GM23338 (cell line): ENCODE measurements around the gene GRAMD2B. TPM values are rescaled to one million over a fixed set of nuclear protein-coding genes. Genes with fewer than 3 reads are reported as not detected.
"Not testable (repeated sequence)": the region's sequence is repeated elsewhere in the genome, so short reads cannot be mapped to it uniquely, and the experiment has no call there.

ENCODE experiments used
- ATAC-seq: fragments of 200-7000 bp; cut with Tn5 transposase; 3 replicates; pipeline ENCODE4 v1.9.1; 2020
- DNase-seq: peaks from one replicate; pipeline ENCODE4 v3.0.0-alpha.2; 2015; ENCODE audit warnings: low spot score
- H2AFZ ChIP-seq: fragments of 200-600 bp; sonication (generic); 2 replicates; pipeline ENCODE4 v1.8.0; 2016; ENCODE audit warnings: antibody characterized with exemption, mild to moderate bottlenecking, moderate library complexity
- H3F3A ChIP-seq: fragments of 200-600 bp; sonication (generic); replicated peaks from 2 replicates; pipeline ENCODE4 v1.8.0; 2017; ENCODE audit warnings: antibody characterized with exemption, mixed run types, low read depth
- H3K27ac ChIP-seq: fragments of 200-600 bp; sonication (generic); 2 replicates; pipeline ENCODE4 v1.6.1; 2016; ENCODE audit warnings: low read depth
- H3K27me3 ChIP-seq: fragments of 200-600 bp; sonication (generic); 2 replicates; pipeline ENCODE4 v1.8.0; 2016; ENCODE audit warnings: mild to moderate bottlenecking, mixed run types, moderate library complexity; ENCODE audit not compliant: insufficient read depth
- H3K36me3 ChIP-seq: fragments of 200-600 bp; sonication (generic); 2 replicates; pipeline ENCODE4 v1.8.0; 2016; ENCODE audit warnings: mild to moderate bottlenecking; ENCODE audit not compliant: insufficient read depth
- H3K4me1 ChIP-seq: fragments of 200-600 bp; sonication (generic); 2 replicates; pipeline ENCODE4 v1.8.0; 2016; ENCODE audit warnings: mild to moderate bottlenecking, moderate library complexity; ENCODE audit not compliant: insufficient read depth
- H3K4me2 ChIP-seq: fragments of 200-600 bp; sonication (generic); 2 replicates; pipeline ENCODE4 v1.7.1; 2017; ENCODE audit warnings: mixed run types
- H3K4me3 ChIP-seq: fragments of 200-600 bp; sonication (generic); 2 replicates; pipeline ENCODE4 v1.6.1; 2016; ENCODE audit warnings: mixed run types
- H3K79me2 ChIP-seq: fragments of 200-600 bp; sonication (generic); replicated peaks from 2 replicates; pipeline ENCODE4 v1.8.0; 2017; ENCODE audit warnings: mild to moderate bottlenecking; ENCODE audit not compliant: insufficient read depth
- H3K9me2 ChIP-seq: fragments of 200-600 bp; sonication (generic); 2 replicates; pipeline ENCODE4 v1.8.0; 2017; ENCODE audit not compliant: insufficient read depth
- H4K20me1 ChIP-seq: fragments of 200-600 bp; sonication (generic); replicated peaks from 2 replicates; pipeline ENCODE4 v1.8.0; 2017; ENCODE audit warnings: mild to moderate bottlenecking; ENCODE audit not compliant: insufficient read depth
- H3K27ac Mint-ChIP-seq: 2 replicates; pipeline ENCODE4 v1.8.0; 2020; ENCODE audit warnings: inconsistent platforms, mild to moderate bottlenecking, moderate library complexity, mixed read lengths
- H3K27me3 Mint-ChIP-seq: 3 replicates; pipeline ENCODE4 v1.8.0; 2022; ENCODE audit warnings: low read depth, mild to moderate bottlenecking, moderate library complexity, mixed read lengths, inconsistent platforms; ENCODE audit not compliant: insufficient read depth, poor library complexity
- H3K36me3 Mint-ChIP-seq: 3 replicates; pipeline ENCODE4 v1.8.0; 2021; ENCODE audit warnings: low read depth, mild to moderate bottlenecking, inconsistent platforms, moderate library complexity, mixed read lengths
- H3K4me1 Mint-ChIP-seq: 3 replicates; pipeline ENCODE4 v1.8.0; 2020; ENCODE audit warnings: mild to moderate bottlenecking, inconsistent platforms, mixed read lengths
- H3K4me3 Mint-ChIP-seq: 3 replicates; pipeline ENCODE4 v1.8.0; 2021; ENCODE audit warnings: moderate library complexity, mild to moderate bottlenecking, inconsistent platforms, mixed read lengths
- H3K9me3 Mint-ChIP-seq: 3 replicates; pipeline ENCODE4 v1.8.0; 2020; ENCODE audit warnings: moderate library complexity, mild to moderate bottlenecking, inconsistent platforms, mixed read lengths
- CREB1 ChIP-seq: fragments of 250-450 bp; sonication (Bioruptor Pico); IDR thresholded peaks from 2 replicates; pipeline ENCODE4 v1.5.0; 2020; ENCODE audit warnings: low read depth, mild to moderate bottlenecking, moderate library complexity
- EZH2 ChIP-seq: fragments of 200-600 bp; sonication (generic); IDR thresholded peaks from one replicate; pipeline ENCODE4 v1.8.0; 2017; ENCODE audit warnings: antibody characterized with exemption, mild to moderate bottlenecking, low read depth; ENCODE audit not compliant: unreplicated experiment
- EZH2phosphoT487 ChIP-seq: fragments of 200-600 bp; sonication (generic); IDR thresholded peaks from one replicate; pipeline ENCODE4 v1.8.1; 2018; ENCODE audit warnings: antibody characterized with exemption; ENCODE audit not compliant: unreplicated experiment
- JUNB ChIP-seq: IDR thresholded peaks from one replicate; pipeline ENCODE4 v1.6.1; 2016; ENCODE audit warnings: antibody characterized with exemption; ENCODE audit not compliant: unreplicated experiment
- NANOG ChIP-seq: IDR thresholded peaks from 2 replicates; pipeline ENCODE4 v1.6.1; 2016; ENCODE audit warnings: antibody characterized with exemption, borderline replicate concordance
- POLR2AphosphoS5 ChIP-seq: IDR thresholded peaks from 2 replicates; pipeline ENCODE4 v1.6.1; 2016; ENCODE audit warnings: antibody characterized with exemption, low read depth
- ZNF114 ChIP-seq: fragments of 250-450 bp; sonication (Bioruptor Pico); IDR thresholded peaks from 2 replicates; pipeline ENCODE4 v1.5.0; 2020; ENCODE audit warnings: mild to moderate bottlenecking, moderate library complexity
- ZNF331 ChIP-seq: fragments of 250-450 bp; sonication (Bioruptor Pico); IDR thresholded peaks from 2 replicates; pipeline ENCODE4 v1.5.0; 2020; ENCODE audit warnings: low read depth, mild to moderate bottlenecking, moderate library complexity
- polyA plus RNA-seq: library from polyadenylated mRNA; unstranded; fragments of >200 nt; fragmentation: Nextera tagmentation; extraction: Ambion mirVana; gene quantifications from 2 replicates; pipeline ENCODE4 v1.2.1, GENCODE V29; 2016
- total RNA-seq: library from RNA; depleted of rRNA; stranded (reverse); fragments of >200 nt; shearing (Covaris generic); gene quantifications from 2 replicates; pipeline ENCODE4 v1.2.3, GENCODE V29; 2014
- TF ChIP-seq, protein P1 (sequence below): fragments of 250-450 bp; sonication (Bioruptor Pico); IDR thresholded peaks from 2 replicates; pipeline ENCODE4 v1.5.0; 2020; ENCODE audit warnings: mild to moderate bottlenecking, moderate library complexity
- TF ChIP-seq, protein P2 (sequence below): IDR thresholded peaks from one replicate; pipeline ENCODE4 v1.6.1; 2018; ENCODE audit warnings: antibody characterized with exemption; ENCODE audit not compliant: unreplicated experiment
- TF ChIP-seq, protein P3 (sequence below): IDR thresholded peaks from 2 replicates; pipeline ENCODE4 v1.6.1; 2016; ENCODE audit warnings: antibody characterized with exemption

GRAMD2B gene
- total and polyA plus RNA-seq, 2 experiments from 2014 or later: 9.7 to 16.9 TPM

- TF ChIP-seq, protein P1, sequence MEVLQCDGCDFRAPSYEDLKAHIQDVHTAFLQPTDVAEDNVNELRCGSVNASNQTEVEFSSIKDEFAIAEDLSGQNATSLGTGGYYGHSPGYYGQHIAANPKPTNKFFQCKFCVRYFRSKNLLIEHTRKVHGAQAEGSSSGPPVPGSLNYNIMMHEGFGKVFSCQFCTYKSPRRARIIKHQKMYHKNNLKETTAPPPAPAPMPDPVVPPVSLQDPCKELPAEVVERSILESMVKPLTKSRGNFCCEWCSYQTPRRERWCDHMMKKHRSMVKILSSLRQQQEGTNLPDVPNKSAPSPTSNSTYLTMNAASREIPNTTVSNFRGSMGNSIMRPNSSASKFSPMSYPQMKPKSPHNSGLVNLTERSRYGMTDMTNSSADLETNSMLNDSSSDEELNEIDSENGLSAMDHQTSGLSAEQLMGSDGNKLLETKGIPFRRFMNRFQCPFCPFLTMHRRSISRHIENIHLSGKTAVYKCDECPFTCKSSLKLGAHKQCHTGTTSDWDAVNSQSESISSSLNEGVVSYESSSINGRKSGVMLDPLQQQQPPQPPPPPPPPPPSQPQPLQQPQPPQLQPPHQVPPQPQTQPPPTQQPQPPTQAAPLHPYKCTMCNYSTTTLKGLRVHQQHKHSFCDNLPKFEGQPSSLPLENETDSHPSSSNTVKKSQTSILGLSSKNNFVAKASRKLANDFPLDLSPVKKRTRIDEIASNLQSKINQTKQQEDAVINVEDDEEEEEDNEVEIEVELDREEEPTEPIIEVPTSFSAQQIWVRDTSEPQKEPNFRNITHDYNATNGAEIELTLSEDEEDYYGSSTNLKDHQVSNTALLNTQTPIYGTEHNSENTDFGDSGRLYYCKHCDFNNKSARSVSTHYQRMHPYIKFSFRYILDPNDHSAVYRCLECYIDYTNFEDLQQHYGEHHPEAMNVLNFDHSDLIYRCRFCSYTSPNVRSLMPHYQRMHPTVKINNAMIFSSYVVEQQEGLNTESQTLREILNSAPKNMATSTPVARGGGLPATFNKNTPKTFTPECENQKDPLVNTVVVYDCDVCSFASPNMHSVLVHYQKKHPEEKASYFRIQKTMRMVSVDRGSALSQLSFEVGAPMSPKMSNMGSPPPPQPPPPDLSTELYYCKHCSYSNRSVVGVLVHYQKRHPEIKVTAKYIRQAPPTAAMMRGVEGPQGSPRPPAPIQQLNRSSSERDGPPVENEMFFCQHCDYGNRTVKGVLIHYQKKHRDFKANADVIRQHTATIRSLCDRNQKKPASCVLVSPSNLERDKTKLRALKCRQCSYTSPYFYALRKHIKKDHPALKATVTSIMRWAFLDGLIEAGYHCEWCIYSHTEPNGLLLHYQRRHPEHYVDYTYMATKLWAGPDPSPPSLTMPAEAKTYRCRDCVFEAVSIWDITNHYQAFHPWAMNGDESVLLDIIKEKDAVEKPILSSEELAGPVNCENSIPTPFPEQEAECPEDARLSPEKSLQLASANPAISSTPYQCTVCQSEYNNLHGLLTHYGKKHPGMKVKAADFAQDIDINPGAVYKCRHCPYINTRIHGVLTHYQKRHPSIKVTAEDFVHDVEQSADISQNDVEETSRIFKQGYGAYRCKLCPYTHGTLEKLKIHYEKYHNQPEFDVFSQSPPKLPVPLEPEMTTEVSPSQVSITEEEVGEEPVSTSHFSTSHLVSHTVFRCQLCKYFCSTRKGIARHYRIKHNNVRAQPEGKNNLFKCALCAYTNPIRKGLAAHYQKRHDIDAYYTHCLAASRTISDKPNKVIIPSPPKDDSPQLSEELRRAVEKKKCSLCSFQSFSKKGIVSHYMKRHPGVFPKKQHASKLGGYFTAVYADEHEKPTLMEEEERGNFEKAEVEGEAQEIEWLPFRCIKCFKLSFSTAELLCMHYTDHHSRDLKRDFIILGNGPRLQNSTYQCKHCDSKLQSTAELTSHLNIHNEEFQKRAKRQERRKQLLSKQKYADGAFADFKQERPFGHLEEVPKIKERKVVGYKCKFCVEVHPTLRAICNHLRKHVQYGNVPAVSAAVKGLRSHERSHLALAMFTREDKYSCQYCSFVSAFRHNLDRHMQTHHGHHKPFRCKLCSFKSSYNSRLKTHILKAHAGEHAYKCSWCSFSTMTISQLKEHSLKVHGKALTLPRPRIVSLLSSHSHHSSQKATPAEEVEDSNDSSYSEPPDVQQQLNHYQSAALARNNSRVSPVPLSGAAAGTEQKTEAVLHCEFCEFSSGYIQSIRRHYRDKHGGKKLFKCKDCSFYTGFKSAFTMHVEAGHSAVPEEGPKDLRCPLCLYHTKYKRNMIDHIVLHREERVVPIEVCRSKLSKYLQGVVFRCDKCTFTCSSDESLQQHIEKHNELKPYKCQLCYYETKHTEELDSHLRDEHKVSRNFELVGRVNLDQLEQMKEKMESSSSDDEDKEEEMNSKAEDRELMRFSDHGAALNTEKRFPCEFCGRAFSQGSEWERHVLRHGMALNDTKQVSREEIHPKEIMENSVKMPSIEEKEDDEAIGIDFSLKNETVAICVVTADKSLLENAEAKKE (CRISPR knock-in tag): no peak
- TF ChIP-seq ZNF114 (CRISPR knock-in tag) (no peak), JUNB (no peak), CREB1 (CRISPR knock-in tag) (no peak), EZH2phosphoT487 (no peak), ZNF331 (no peak), NANOG (no peak), EZH2 (no peak), POLR2AphosphoS5 (no peak)
- TF ChIP-seq, protein P2, sequence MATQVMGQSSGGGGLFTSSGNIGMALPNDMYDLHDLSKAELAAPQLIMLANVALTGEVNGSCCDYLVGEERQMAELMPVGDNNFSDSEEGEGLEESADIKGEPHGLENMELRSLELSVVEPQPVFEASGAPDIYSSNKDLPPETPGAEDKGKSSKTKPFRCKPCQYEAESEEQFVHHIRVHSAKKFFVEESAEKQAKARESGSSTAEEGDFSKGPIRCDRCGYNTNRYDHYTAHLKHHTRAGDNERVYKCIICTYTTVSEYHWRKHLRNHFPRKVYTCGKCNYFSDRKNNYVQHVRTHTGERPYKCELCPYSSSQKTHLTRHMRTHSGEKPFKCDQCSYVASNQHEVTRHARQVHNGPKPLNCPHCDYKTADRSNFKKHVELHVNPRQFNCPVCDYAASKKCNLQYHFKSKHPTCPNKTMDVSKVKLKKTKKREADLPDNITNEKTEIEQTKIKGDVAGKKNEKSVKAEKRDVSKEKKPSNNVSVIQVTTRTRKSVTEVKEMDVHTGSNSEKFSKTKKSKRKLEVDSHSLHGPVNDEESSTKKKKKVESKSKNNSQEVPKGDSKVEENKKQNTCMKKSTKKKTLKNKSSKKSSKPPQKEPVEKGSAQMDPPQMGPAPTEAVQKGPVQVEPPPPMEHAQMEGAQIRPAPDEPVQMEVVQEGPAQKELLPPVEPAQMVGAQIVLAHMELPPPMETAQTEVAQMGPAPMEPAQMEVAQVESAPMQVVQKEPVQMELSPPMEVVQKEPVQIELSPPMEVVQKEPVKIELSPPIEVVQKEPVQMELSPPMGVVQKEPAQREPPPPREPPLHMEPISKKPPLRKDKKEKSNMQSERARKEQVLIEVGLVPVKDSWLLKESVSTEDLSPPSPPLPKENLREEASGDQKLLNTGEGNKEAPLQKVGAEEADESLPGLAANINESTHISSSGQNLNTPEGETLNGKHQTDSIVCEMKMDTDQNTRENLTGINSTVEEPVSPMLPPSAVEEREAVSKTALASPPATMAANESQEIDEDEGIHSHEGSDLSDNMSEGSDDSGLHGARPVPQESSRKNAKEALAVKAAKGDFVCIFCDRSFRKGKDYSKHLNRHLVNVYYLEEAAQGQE: no peak
- TF ChIP-seq, protein P3, sequence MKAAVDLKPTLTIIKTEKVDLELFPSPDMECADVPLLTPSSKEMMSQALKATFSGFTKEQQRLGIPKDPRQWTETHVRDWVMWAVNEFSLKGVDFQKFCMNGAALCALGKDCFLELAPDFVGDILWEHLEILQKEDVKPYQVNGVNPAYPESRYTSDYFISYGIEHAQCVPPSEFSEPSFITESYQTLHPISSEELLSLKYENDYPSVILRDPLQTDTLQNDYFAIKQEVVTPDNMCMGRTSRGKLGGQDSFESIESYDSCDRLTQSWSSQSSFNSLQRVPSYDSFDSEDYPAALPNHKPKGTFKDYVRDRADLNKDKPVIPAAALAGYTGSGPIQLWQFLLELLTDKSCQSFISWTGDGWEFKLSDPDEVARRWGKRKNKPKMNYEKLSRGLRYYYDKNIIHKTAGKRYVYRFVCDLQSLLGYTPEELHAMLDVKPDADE: no peak
Observed at GRCh38 chr5:126516852-126517251, 93.6 kb downstream of the GRAMD2B start (continued).

GRCh38 chr5:126519223-126519622 lies 96.0 kb downstream of the GRAMD2B start:
- not testable (repeated sequence) for H3K9me3 Mint-ChIP-seq

More at GRCh38 chr5:126519223-126519622, 96.0 kb downstream of the GRAMD2B start:
- not testable (repeated sequence) for H3K4me1 Mint-ChIP-seq, H3K79me2 ChIP-seq, H4K20me1 ChIP-seq, DNase-seq, H3K4me2 ChIP-seq, H3K27me3 Mint-ChIP-seq, H3F3A ChIP-seq, H3K4me1 ChIP-seq, H3K4me3 Mint-ChIP-seq, H3K27me3 ChIP-seq, H3K27ac ChIP-seq, H3K4me3 ChIP-seq, H3K9me2 ChIP-seq, ATAC-seq, H3K36me3 Mint-ChIP-seq, H3K36me3 ChIP-seq, H3K27ac Mint-ChIP-seq
- peak overlapping the region; percentile 64; the same call in 1 of the 2 replicates for H2AFZ ChIP-seq
